ENCODE measurements around the gene RASD1.

- TF ChIP-seq CTCF (conservative IDR thresholded peaks at IDR 0.05 in 1 of 2, IDR thresholded peaks at IDR 0.05 in 1 of 2; ENCODE audit: extremely low read depth in 1 of 2, insufficient read depth in 1 of 2, low read depth in 1 of 2, low read length in 2 of 2) (no peak), EZH2 (IDR thresholded peaks at IDR 0.05; ENCODE audit: borderline replicate concordance, low read length) (no peak)
Measured at GRCh38 chr17:17516941-17517720, 20.9 kb upstream of the RASD1 start.

All from mammary epithelial cell (primary cell).